Embryonic facial prominence (tissue), 1 donor: ENCODE data around the gene VBP1.
"Not testable (repeated sequence)": the region's sequence is repeated elsewhere in the genome, so short reads cannot be mapped to it uniquely, and the experiment has no call there.

Experiments
- DNase-seq: peaks from one replicate; pipeline ENCODE4 v3.0.0-alpha.2; 2016; ENCODE audit errors: extremely low spot score

The VBP1 gene

GRCh38 chrX:155216179-155216939 lies at the start of gene VBP1:
TSS of gene VBP1 (plus strand) at chrX:155216460. CDS start at chrX:155216483, 23 bp downstream.
- peak; percentile 83 for DNase-seq

- no peak for DNase-seq
These were observed 46.4 kb upstream of the VBP1 start for GRCh38 chrX:155169881-155170280.

GRCh38 chrX:155179346-155179997 lies 36.8 kb upstream of the VBP1 start:
- DNase-seq = no peak

GRCh38 chrX:155188786-155189185 lies 27.5 kb upstream of the VBP1 start:
- DNase-seq = no peak

- no peak for DNase-seq
These were observed 5.1 kb upstream of the VBP1 start for GRCh38 chrX:155211208-155211607.

- DNase-seq = no peak
These were observed 2.5 kb upstream of the VBP1 start for GRCh38 chrX:155213731-155214130.

GRCh38 chrX:155215443-155216178 lies 649 bp upstream of the VBP1 start:
- no peak for DNase-seq

- no peak for DNase-seq
These were observed 730 bp downstream of the VBP1 start for GRCh38 chrX:155216940-155217440.

GRCh38 chrX:155218777-155219176 lies 2.5 kb downstream of the VBP1 start:
- no peak for DNase-seq

GRCh38 chrX:155221351-155221750 lies 5.1 kb downstream of the VBP1 start:
- DNase-seq = no peak

GRCh38 chrX:155223746-155224145 lies 7.5 kb downstream of the VBP1 start:
- not testable (repeated sequence) for DNase-seq

GRCh38 chrX:155225774-155226173 lies 9.5 kb downstream of the VBP1 start:
- DNase-seq = no peak

- DNase-seq = no peak
These were observed 14.9 kb downstream of the VBP1 start for GRCh38 chrX:155231163-155231562.

GRCh38 chrX:155235891-155236290 lies 19.6 kb downstream of the VBP1 start:
- no peak for DNase-seq

- DNase-seq = no peak
These were observed 21.5 kb downstream of the VBP1 start for GRCh38 chrX:155237719-155238118.

- no peak for DNase-seq
These were observed 26.0 kb downstream of the VBP1 start for GRCh38 chrX:155242300-155242699.

- no peak for DNase-seq
These were observed 30.5 kb downstream of the VBP1 start for GRCh38 chrX:155246748-155247147.

- DNase-seq = no peak
These were observed 31.2 kb downstream of the VBP1 start for GRCh38 chrX:155247497-155247896.

- DNase-seq = no peak
These were observed 35.1 kb downstream of the VBP1 start for GRCh38 chrX:155251391-155251790.

GRCh38 chrX:155259752-155260151 lies 43.5 kb downstream of the VBP1 start:
- no peak for DNase-seq

- no peak for DNase-seq
These were observed 46.9 kb downstream of the VBP1 start for GRCh38 chrX:155262970-155263754.
